ENCODE results near the gene PCOLCE2.

Gene PCOLCE2

GRCh38 chr3:142796823-142797222, 92.1 kb downstream of the PCOLCE2 start:
- Histone ChIP-seq H3K4me2 (ENCODE audit: insufficient read depth, low read length) (no peak overlapping the region), H3K36me3 (ENCODE audit: insufficient read depth, low read length) (no peaks in the 10 kb centered on the region)

GRCh38 chr3:142795332-142795731, 93.6 kb downstream of the PCOLCE2 start:
- Histone ChIP-seq H3K4me2 (ENCODE audit: insufficient read depth, low read length) (no peak overlapping the region), H3K27me3 (ENCODE audit: insufficient read depth, low read length, poor library complexity) (peaks cover 7% of the 10 kb centered on the region), H2AFZ (ENCODE audit: low read depth, low read length) (no peak overlapping the region), H3K36me3 (ENCODE audit: insufficient read depth, low read length) (no peaks in the 10 kb centered on the region), H3K4me1 (ENCODE audit: insufficient read depth, low read length) (no peaks in the 10 kb centered on the region), H3K4me3 (ENCODE audit: low read depth in 1 of 2, low read length in 2 of 2) (no peak overlapping the region), H3K27ac (ENCODE audit: low read length) (no peak overlapping the region), H4K20me1 (ENCODE audit: insufficient read depth, low read length) (no peaks in the 10 kb centered on the region), H3K79me2 (ENCODE audit: insufficient read depth, low read length) (no peaks in the 10 kb centered on the region), H3K9me3 (ENCODE audit: insufficient read depth, low read length, severe bottlenecking) (no peaks in the 10 kb centered on the region), H3K9ac (ENCODE audit: low read depth, low read length) (no peak overlapping the region)
- ATAC-seq (ENCODE audit: insufficient read depth, low read depth), result no peak
- DNase-seq, result no peak
- no peak for TF ChIP-seq CTCF (IDR thresholded peaks at IDR 0.05; ENCODE audit: borderline replicate concordance, extremely low read depth, low read length, poor library complexity, severe bottlenecking)
- no peak for TF ChIP-seq EZH2 (IDR thresholded peaks at IDR 0.05; ENCODE audit: borderline replicate concordance, low read depth, low read length, severe bottlenecking)

More at GRCh38 chr3:142796823-142797222, 92.1 kb downstream of the PCOLCE2 start:
- no peak overlapping the region for H2AFZ ChIP-seq (ENCODE audit: low read depth, low read length)
- H3K27me3 ChIP-seq (ENCODE audit: insufficient read depth, low read length, poor library complexity), result peaks cover 8% of the 10 kb centered on the region
- H3K79me2 ChIP-seq (ENCODE audit: insufficient read depth, low read length), result no peaks in the 10 kb centered on the region
- no peaks in the 10 kb centered on the region for H3K9me3 ChIP-seq (ENCODE audit: insufficient read depth, low read length, severe bottlenecking)
- no peaks in the 10 kb centered on the region for H4K20me1 ChIP-seq (ENCODE audit: insufficient read depth, low read length)
- H3K4me3 ChIP-seq (ENCODE audit: low read depth in 1 of 2, low read length in 2 of 2), result no peak overlapping the region
- TF ChIP-seq EZH2 (IDR thresholded peaks at IDR 0.05; ENCODE audit: borderline replicate concordance, low read depth, low read length, severe bottlenecking) (no peak), CTCF (IDR thresholded peaks at IDR 0.05; ENCODE audit: borderline replicate concordance, extremely low read depth, low read length, poor library complexity, severe bottlenecking) (no peak)
- H3K4me1 ChIP-seq (ENCODE audit: insufficient read depth, low read length), result no peaks in the 10 kb centered on the region
- no peak overlapping the region for H3K9ac ChIP-seq (ENCODE audit: low read depth, low read length)
- ATAC-seq (ENCODE audit: insufficient read depth, low read depth) (no peak), DNase-seq (no peak)
- H3K27ac ChIP-seq (ENCODE audit: low read length), result no peak overlapping the region

GRCh38 chr3:142794508-142794907, 94.4 kb downstream of the PCOLCE2 start:
- H3K9me3 ChIP-seq (ENCODE audit: insufficient read depth, low read length, severe bottlenecking), result no peaks in the 10 kb centered on the region
- DNase-seq (no peak), ATAC-seq (ENCODE audit: insufficient read depth, low read depth) (no peak)
- no peak overlapping the region for H3K4me2 ChIP-seq (ENCODE audit: insufficient read depth, low read length)
- TF ChIP-seq EZH2 (IDR thresholded peaks at IDR 0.05; ENCODE audit: borderline replicate concordance, low read depth, low read length, severe bottlenecking) (no peak), CTCF (IDR thresholded peaks at IDR 0.05; ENCODE audit: borderline replicate concordance, extremely low read depth, low read length, poor library complexity, severe bottlenecking) (no peak)
- H3K79me2 ChIP-seq (ENCODE audit: insufficient read depth, low read length), result no peaks in the 10 kb centered on the region
- no peak overlapping the region for H3K27ac ChIP-seq (ENCODE audit: low read length)
- H3K4me1 ChIP-seq (ENCODE audit: insufficient read depth, low read length), result no peaks in the 10 kb centered on the region
- H4K20me1 ChIP-seq (ENCODE audit: insufficient read depth, low read length), result no peaks in the 10 kb centered on the region
- peaks cover 7% of the 10 kb centered on the region for H3K27me3 ChIP-seq (ENCODE audit: insufficient read depth, low read length, poor library complexity)
- H3K9ac ChIP-seq (ENCODE audit: low read depth, low read length), result no peak overlapping the region
- H3K36me3 ChIP-seq (ENCODE audit: insufficient read depth, low read length), result no peaks in the 10 kb centered on the region
- H3K4me3 ChIP-seq (ENCODE audit: low read depth in 1 of 2, low read length in 2 of 2), result no peak overlapping the region
- H2AFZ ChIP-seq (ENCODE audit: low read depth, low read length), result no peak overlapping the region

GRCh38 chr3:142787719-142788118, 101.2 kb downstream of the PCOLCE2 start:
- Histone ChIP-seq H3K4me3 (ENCODE audit: low read depth in 1 of 2, low read length in 2 of 2) (no peak overlapping the region), H2AFZ (ENCODE audit: low read depth, low read length) (no peak overlapping the region), H3K4me1 (ENCODE audit: insufficient read depth, low read length) (no peaks in the 10 kb centered on the region), H4K20me1 (ENCODE audit: insufficient read depth, low read length) (no peaks in the 10 kb centered on the region), H3K9ac (ENCODE audit: low read depth, low read length) (no peak overlapping the region), H3K9me3 (ENCODE audit: insufficient read depth, low read length, severe bottlenecking) (no peaks in the 10 kb centered on the region), H3K4me2 (ENCODE audit: insufficient read depth, low read length) (no peak overlapping the region), H3K36me3 (ENCODE audit: insufficient read depth, low read length) (no peaks in the 10 kb centered on the region), H3K27ac (ENCODE audit: low read length) (no peak overlapping the region), H3K27me3 (ENCODE audit: insufficient read depth, low read length, poor library complexity) (no peaks in the 10 kb centered on the region), H3K79me2 (ENCODE audit: insufficient read depth, low read length) (no peaks in the 10 kb centered on the region)
- DNase-seq, result no peak
- no peak for TF ChIP-seq EZH2 (IDR thresholded peaks at IDR 0.05; ENCODE audit: borderline replicate concordance, low read depth, low read length, severe bottlenecking)
- no peak for TF ChIP-seq CTCF (IDR thresholded peaks at IDR 0.05; ENCODE audit: borderline replicate concordance, extremely low read depth, low read length, poor library complexity, severe bottlenecking)
- ATAC-seq (ENCODE audit: insufficient read depth, low read depth), result peak; percentile 56; the same call in 2 of the 3 replicates
